Right renal cortex interstitium (tissue), 3 donors: ENCODE results near the gene RPS19. TPM values are rescaled to one million over a fixed set of nuclear protein-coding genes. Genes with fewer than 3 reads are reported as not detected.
"Not testable (repeated sequence)": the region's sequence is repeated elsewhere in the genome, so short reads cannot be mapped to it uniquely, and the experiment has no call there.

Experiments used
- DNase-seq, 3 donors: peaks; one replicate each; pipeline ENCODE4 v3.0.0-alpha.2; 2013; ENCODE audit warnings: low read depth in 3 of 3, low spot score in 2 of 3
- polyA plus RNA-seq, 3 donors: library from polyadenylated mRNA; unstranded; fragments of 120-200 nt; gene quantifications; one replicate each; pipeline ENCODE4 v1.2.1, GENCODE V29; 2013; ENCODE audit not compliant: insufficient read length in 3 of 3

The RPS19 gene
- polyA plus RNA-seq, 3 donors: 1,197 to 1,314 (median 1,210) TPM

- DNase-seq: no peak
Measured at GRCh38 chr19:41912899-41913537, 53.0 kb downstream of the RPS19 start.

DNA sequence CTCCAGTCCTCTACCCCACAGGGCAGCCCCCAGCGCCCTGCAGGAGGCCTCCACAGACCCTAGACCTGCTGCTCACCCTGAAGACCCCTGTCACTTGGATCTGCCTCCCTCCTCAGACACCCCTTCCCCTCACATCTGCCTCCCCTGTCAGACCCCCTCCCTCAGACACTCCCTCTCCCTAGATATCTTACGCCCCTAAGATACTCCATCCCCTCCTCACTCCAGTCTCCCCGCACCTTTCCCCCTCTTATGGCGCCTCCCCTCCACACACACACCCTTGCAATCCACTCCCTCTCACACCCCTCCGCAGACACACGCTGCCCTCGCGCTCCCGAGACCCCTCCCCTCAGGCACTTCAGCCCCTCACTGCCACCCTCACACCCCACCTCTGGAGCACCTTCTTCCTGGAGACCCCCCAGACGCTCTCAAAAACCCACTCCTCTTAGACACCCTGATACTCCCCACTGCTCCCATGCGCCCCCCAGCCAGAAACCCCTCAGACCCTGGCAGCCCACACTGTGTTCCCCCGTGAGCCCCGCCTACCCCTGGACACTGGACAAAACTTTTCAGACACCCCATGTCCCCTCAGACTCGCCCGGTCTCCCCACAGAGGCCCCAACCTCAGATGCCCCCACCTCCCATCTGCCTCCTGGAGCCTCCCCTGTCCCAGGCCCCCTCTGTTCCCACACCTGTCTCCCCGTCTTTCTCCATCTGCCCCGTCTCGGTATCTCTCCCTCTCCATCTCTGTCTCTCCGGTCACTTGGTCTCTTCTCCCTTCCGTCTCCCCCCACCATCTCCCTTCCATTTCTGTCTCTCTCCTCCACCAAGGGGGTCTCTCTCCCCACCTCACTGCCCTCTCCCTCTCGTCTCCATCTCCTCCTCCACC is 53.7 kb downstream of the RPS19 start:
- DNase-seq: no peak

GRCh38 chr19:41914424-41914834 is 54.4 kb downstream of the RPS19 start:
- DNase-seq: not testable (repeated sequence)

DNA sequence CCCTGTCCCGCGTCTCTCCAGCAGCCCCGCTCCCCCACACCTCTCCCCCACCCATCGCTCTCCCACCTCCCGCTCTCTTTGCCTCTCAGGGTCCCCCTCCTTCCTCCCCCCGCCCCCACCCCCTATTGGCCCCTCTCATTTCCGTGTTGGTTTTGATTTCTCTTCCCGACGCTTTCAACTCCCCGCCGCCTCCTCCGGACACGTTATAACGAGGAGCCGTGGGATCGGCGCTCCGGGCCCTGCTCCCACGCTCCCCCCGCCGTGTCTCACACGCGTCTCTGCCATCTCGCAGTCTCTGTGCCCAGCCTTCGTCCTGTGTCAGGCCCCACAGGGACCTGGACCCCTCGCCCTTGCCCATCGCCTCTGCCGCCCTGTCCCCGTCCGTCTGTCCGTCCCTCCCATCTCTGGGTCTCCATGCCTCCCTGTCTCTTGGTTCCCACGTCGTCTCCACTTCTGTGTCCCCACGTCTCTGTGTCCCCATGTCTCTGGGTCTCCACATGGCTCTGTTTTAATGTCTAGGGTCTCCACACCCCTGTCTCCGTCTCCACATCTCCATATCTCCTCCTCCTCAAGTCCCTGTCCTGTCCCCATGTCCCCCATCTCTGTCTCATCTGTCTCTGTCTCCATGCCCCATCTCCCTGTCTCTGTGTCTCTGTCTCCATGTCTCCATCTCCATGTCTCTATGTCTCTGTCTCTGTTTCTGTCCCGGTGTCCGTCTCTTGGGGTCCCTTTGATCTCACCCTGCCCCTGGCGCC is 55.1 kb downstream of the RPS19 start:
- no peak for DNase-seq

DNA sequence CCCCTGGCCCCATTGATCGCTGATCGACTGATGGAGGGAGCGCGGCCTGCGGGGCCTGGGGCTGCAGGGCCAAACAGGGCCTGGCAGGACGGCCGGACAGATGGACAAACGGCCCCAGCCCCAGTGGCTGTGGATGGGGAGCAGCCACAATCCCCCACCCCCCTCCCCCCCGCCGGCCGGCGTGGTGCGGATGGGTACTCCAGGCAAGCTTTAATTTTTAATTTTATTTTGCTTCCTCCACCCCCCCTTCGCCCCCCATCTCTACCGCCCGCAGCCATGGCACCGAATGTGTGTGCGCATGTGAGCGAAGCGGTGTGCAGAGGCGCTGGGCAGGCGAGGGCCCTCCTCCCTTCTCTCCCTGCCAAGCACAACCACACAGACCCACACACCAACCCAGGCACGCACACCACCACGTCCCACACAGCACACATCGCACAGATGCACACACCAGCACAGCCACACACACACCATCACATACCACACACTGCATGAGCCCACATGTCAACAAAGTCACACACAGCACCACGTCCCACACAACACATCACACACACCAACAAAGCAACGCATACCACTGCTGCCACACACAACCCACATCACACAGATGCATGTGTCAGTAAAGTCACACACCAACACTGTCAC is 55.8 kb downstream of the RPS19 start:
- no peak for DNase-seq

DNA sequence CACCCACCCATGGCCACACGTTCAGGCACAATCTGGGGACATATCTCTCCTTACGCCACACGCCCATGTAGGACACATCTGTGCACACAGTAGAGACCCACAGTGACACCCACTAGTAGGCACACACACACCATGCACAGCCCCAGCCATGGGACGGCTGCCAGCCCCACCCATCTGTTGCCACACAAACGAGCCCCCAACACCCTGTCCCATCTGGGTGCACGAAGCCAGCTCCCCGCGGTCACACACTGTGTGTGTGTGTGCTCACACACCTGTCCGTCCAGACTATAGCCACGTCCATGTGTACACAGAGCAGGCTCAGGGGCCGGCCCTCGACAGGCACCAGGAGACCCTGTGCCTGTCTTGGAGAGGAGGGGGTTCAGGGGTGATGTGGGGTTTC is 57.6 kb downstream of the RPS19 start:
- no peak for DNase-seq

- DNase-seq: no peak
Measured at GRCh38 chr19:41918095-41918494, 58.0 kb downstream of the RPS19 start.

DNA sequence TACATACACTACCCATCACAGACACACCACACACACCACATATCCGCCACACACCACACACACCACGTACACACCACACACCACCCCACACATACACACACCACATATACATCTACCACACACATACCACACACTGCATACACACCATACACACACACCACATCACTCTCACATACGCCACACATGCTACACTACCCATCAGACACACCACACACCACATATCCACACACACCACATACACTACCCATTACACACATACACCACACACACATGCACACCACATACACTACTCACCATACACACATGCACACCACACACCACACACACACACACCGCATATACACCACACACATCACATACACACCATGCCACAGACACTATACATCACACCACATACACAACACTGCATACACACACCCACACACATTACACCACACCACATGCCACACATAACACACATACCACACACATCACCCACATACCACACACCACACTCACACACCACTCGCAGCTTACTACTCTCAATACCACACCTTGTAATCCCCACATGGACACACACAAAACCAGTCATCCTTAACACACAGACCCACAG is 58.7 kb downstream of the RPS19 start:
- DNase-seq: no peak

GRCh38 chr19:41919948-41920712 is 60.1 kb downstream of the RPS19 start:
- DNase-seq: no peak

DNA sequence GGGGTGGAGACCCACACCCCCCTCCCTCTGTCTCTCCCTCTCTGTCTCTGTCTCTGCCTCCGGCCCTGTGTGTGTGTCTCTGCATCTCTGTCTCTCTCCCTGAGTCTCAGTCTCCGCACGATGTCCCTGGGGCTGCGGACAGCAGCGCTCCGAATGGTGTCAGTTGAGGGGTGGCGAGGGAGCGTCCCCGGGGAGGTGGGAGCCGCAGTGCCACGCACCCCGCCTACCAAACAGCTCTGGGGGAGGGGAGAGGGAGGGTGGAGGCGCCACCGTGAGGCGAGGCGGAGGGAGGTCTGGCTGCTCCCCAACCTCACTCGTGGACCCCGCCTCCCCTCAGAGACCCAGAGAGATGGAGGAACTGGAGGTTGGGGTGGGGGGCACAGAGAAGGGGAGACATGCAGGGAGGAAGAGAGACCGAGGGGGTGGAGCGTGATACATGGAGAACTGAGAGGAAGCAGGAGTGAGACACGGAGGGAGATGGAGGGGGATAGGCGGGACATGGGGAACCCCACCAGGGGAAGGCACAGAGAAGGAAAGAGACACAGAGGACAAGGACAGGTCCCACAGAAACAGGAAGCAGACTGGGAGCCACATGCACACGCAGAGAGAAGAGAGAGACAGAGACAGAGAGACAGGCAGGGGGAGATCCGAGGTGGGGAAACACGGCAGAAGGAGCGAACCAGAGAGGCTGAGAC is 61.0 kb downstream of the RPS19 start:
- no peak for DNase-seq

- DNase-seq: no peak
Measured at GRCh38 chr19:41921577-41922576, 61.8 kb downstream of the RPS19 start.

Other genes with a start within 250 kb of the RPS19 start
- gene CEACAM4, start 233.2 kb upstream of the RPS19 start, polyA plus RNA-seq: under 1 TPM in 1 of 3 donors, not detected in 2; 0.16 TPM
- gene CEACAM7, start 172.0 kb upstream of the RPS19 start, polyA plus RNA-seq: not detected
- under 1 TPM in 2 of 3 donors, not detected in 1; 0.08 to 0.65 TPM for gene CEACAM5, start 151.6 kb upstream of the RPS19 start, polyA plus RNA-seq
- gene CEACAM6, start 104.7 kb upstream of the RPS19 start, polyA plus RNA-seq: under 1 TPM; 0.08 to 0.24 (median 0.10) TPM
- not detected for gene CEACAM3, start 63.7 kb upstream of the RPS19 start, polyA plus RNA-seq
- gene LYPD4, start 15.6 kb upstream of the RPS19 start, polyA plus RNA-seq: not detected
- not detected for gene DMRTC2, start 15.2 kb upstream of the RPS19 start, polyA plus RNA-seq
- under 1 TPM; 0.61 to 0.87 (median 0.71) TPM for gene CD79A, start 17.0 kb downstream of the RPS19 start, polyA plus RNA-seq
- 10 to 100 TPM; 29.8 to 32.8 (median 30.4) TPM for gene ARHGEF1, start 22.9 kb downstream of the RPS19 start, polyA plus RNA-seq
- gene ERFL, start 68.2 kb downstream of the RPS19 start, polyA plus RNA-seq: under 1 TPM; 0.06 to 0.07 (median 0.06) TPM
- 10 to 100 TPM; 42.3 to 79.3 (median 66.9) TPM for gene RABAC1, start 99.1 kb downstream of the RPS19 start, polyA plus RNA-seq
- gene ATP1A3, start 134.0 kb downstream of the RPS19 start, polyA plus RNA-seq: under 1 TPM in 1 of 3 donors, not detected in 2; 0.62 TPM
- gene GRIK5, start 210.0 kb downstream of the RPS19 start, polyA plus RNA-seq: 10 to 100 TPM; 19.1 to 20.0 (median 19.4) TPM
- gene ZNF574, start 215.9 kb downstream of the RPS19 start, polyA plus RNA-seq: 10 to 100 TPM; 12.1 to 15.1 (median 14.0) TPM